Stimulated activated CD4-positive, alpha-beta T cell treated with anti-CD3 and anti-CD28 coated beads, Interleukin-12 subunit alpha, Interleukin-12 subunit beta, amount 100 ng/mL, for 24 hours (primary cell): Measurements from ENCODE around the gene ZNF275.
"Not testable (repeated sequence)": the region's sequence is repeated elsewhere in the genome, so short reads cannot be mapped to it uniquely, and the experiment has no call there.

Experiments
- DNase-seq, 2 experiments: peaks; one replicate each; pipeline ENCODE4 v3.0.0-alpha.2; 2020; ENCODE audit warnings: low read depth in 2 of 2

The ZNF275 gene

GRCh38 chrX:153361781-153362397 lies 27.9 kb downstream of the ZNF275 start:
- DNase-seq, result no peak

- no peak for DNase-seq
These were observed 31.7 kb downstream of the ZNF275 start for GRCh38 chrX:153365670-153366069.

GRCh38 chrX:153366119-153366518 lies 32.2 kb downstream of the ZNF275 start:
- DNase-seq, result no peak

GRCh38 chrX:153366878-153367538 lies 33.1 kb downstream of the ZNF275 start:
- DNase-seq, result no peak

- DNase-seq, result no peak
These were observed 36.5 kb downstream of the ZNF275 start for GRCh38 chrX:153370293-153371055.

GRCh38 chrX:153371256-153371655 lies 37.3 kb downstream of the ZNF275 start:
- DNase-seq, result no peak

- no peak for DNase-seq
These were observed 39.0 kb downstream of the ZNF275 start for GRCh38 chrX:153372949-153373348.

- no peak for DNase-seq
These were observed 40.5 kb downstream of the ZNF275 start for GRCh38 chrX:153374426-153374825.

- no peak for DNase-seq
These were observed 41.6 kb downstream of the ZNF275 start for GRCh38 chrX:153375571-153375970.

GRCh38 chrX:153377727-153378126 lies 43.8 kb downstream of the ZNF275 start:
- no peak for DNase-seq

- DNase-seq, result no peak
These were observed 44.7 kb downstream of the ZNF275 start for GRCh38 chrX:153378607-153379006.

- DNase-seq, result no peak
These were observed 45.6 kb downstream of the ZNF275 start for GRCh38 chrX:153379508-153379907.

GRCh38 chrX:153379971-153380581 lies 46.1 kb downstream of the ZNF275 start:
- DNase-seq, result no peak

- no peak for DNase-seq
These were observed 46.7 kb downstream of the ZNF275 start for GRCh38 chrX:153380691-153381090.

- DNase-seq, result no peak
These were observed 48.0 kb downstream of the ZNF275 start for GRCh38 chrX:153381684-153382532.

GRCh38 chrX:153382563-153383482 lies 48.9 kb downstream of the ZNF275 start:
- DNase-seq, result no peak

- no peak for DNase-seq
These were observed 50.4 kb downstream of the ZNF275 start for GRCh38 chrX:153384390-153384789.

GRCh38 chrX:153384973-153385372 lies 51.0 kb downstream of the ZNF275 start:
- DNase-seq, result not testable (repeated sequence)

GRCh38 chrX:153386097-153386496 lies 52.1 kb downstream of the ZNF275 start:
- no peak for DNase-seq

GRCh38 chrX:153387345-153387744 lies 53.4 kb downstream of the ZNF275 start:
- DNase-seq, result no peak
